Stomach (tissue), 9 donors: ENCODE results near the gene RALGAPA2. TPM values are rescaled to one million over a fixed set of nuclear protein-coding genes. Genes with fewer than 3 reads are reported as not detected.

Experiments
- DNase-seq, 2 donors: peaks; one replicate each; pipeline versions ENCODE4 v3.0.0 to v3.0.0-alpha.2; 2013 to 2019
- H3K27ac ChIP-seq, 5 donors: fragments of 200-600 bp in 4 of 5; sonication (generic) in 4 of 5; one replicate each; pipeline ENCODE4 v1.5.1; 2013 to 2019; ENCODE audit warnings: mild to moderate bottlenecking in 1 of 5, moderate library complexity in 1 of 5
- H3K27me3 ChIP-seq, 3 donors: fragments of 200-600 bp; sonication (generic); one replicate each; pipeline ENCODE4 v1.5.1; 2017 to 2019; ENCODE audit warnings: mixed run types in 1 of 3
- H3K36me3 ChIP-seq, 4 donors: fragments of 200-600 bp; sonication (generic); 1 replicate in 3 of 4; 2 replicates in 1 of 4; pipeline ENCODE4 v1.5.1; 2016 to 2019
- H3K4me1 ChIP-seq, 4 donors: fragments of 200-600 bp; sonication (generic); one replicate each; pipeline ENCODE4 v1.5.1; 2016 to 2019
- H3K4me3 ChIP-seq, 4 donors: fragments of 200-600 bp; sonication (generic) in 3 of 4; one replicate each; pipeline ENCODE4 v1.5.1; 2016 to 2019; ENCODE audit warnings: mild to moderate bottlenecking in 1 of 4
- H3K9me3 ChIP-seq, 4 donors: fragments of 200-600 bp; sonication (generic); one replicate each; pipeline ENCODE4 v1.5.1; 2016 to 2019
- CTCF ChIP-seq, 7 experiments: fragments of 450-650 bp in 4 of 7; fragments of 200-600 bp in 3 of 7; sonication (generic) in 3 of 7; IDR thresholded peaks; one replicate each; pipeline ENCODE4 v1.5.1; 2016 to 2019; ENCODE audit warnings: antibody characterized with exemption in 7 of 7, control low read depth in 2 of 7, mild to moderate bottlenecking in 1 of 7
- EP300 ChIP-seq: sonication (generic); formaldehyde crosslinking; IDR thresholded peaks from one replicate; pipeline ENCODE4 v1.6.1; 2017; ENCODE audit warnings: antibody characterized with exemption
- POLR2A ChIP-seq, 4 donors: fragments of 450-650 bp; IDR thresholded peaks; one replicate each; pipeline ENCODE4 v1.6.1; 2016; ENCODE audit warnings: antibody characterized with exemption in 4 of 4, control low read depth in 2 of 4, mild to moderate bottlenecking in 1 of 4, moderate library complexity in 1 of 4
- POLR2AphosphoS5 ChIP-seq, 3 donors: sonication (generic); formaldehyde crosslinking; IDR thresholded peaks; one replicate each; pipeline ENCODE4 v1.6.1; 2016; ENCODE audit warnings: antibody characterized with exemption in 3 of 3
- WGBS, 5 donors: extraction: QIAGEN DNeasy Blood & Tissue Kit in 3 of 5; methylation state at CpG; one replicate each; pipeline versions ENCODE4 v1.1.5 to v1.1.7; 2013 to 2018; 5-methylcytosine and 5-hydroxymethylcytosine counted together
- intact Hi-C: fragments of 100-400 bp; cut with DNase I; formaldehyde crosslinking; loops from one replicate; pipeline ENCODE4 v1.15.1; 2023; ENCODE audit warnings: low total_unique reads
- polyA plus RNA-seq, 3 donors: library from polyadenylated mRNA; stranded (reverse); fragments of 200-250 nt; gene quantifications; one replicate each; pipeline ENCODE4 v1.2.3, GENCODE V29; 2013
- total RNA-seq, 5 donors: library from RNA; depleted of rRNA; stranded (reverse); fragments of >200 nt; gene quantifications; one replicate each; pipeline versions ENCODE4 v1.1.0 to v1.2.3, GENCODE V29; 2014 to 2016
- donor health status: healthy with polysubstance abuse.
- donor health status: Bipolar disorder and iron deficiency.
- donor health status: healthy.

The RALGAPA2 gene
- total and polyA plus RNA-seq, 8 donors: 4.3 to 159 (median 48.7) TPM

GRCh38 chr20:20519269-20519668, 193.2 kb downstream of the RALGAPA2 start:
- intact Hi-C loops: no loop called here
- peaks cover 21 to 76% (median 61%) of the 10 kb centered on the region in 4 donors for H3K36me3 ChIP-seq
- no peaks in the 10 kb centered on the region for H3K27me3 ChIP-seq
- DNase-seq: peak in 1 of 2 donors; percentile 19
- H3K27ac ChIP-seq: no peak overlapping the region
- peaks cover 0 to 9% (median 7%) of the 10 kb centered on the region in 4 donors for H3K9me3 ChIP-seq
- TF ChIP-seq POLR2A (IDR thresholded peaks at IDR 0.05) (no peak), CTCF (IDR thresholded peaks at IDR 0.05) (no peak), EP300 (no peak), POLR2AphosphoS5 (IDR thresholded peaks at IDR 0.05) (no peak)
- H3K4me3 ChIP-seq: no peak overlapping the region
- H3K4me1 ChIP-seq: peaks cover 0 to 8% (median 2%) of the 10 kb centered on the region in 4 donors

DNA sequence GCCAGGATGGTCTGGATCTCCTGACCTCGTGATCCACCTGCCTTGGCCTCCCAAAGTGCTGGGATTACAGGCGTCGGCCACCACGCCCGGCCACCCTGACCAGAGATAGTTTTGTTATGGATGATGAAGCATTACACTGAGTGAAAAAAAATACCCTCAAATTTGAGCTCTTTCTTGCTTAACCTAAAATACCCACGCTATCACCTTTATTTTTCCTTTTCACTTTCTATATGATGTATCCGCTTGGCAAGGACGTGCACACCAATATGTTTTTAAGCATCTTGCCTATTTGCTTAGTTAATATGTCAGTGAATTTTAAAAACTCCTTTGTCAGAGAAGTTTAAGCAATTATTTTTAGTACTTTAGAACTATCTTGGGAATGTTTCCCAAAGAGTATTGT, 194.2 kb downstream of the RALGAPA2 start:
- Histone ChIP-seq H3K9me3 (peaks cover 0 to 15% (median 12%) of the 10 kb centered on the region in 4 donors), H3K36me3 (peaks cover 30 to 78% (median 64%) of the 10 kb centered on the region in 4 donors), H3K4me1 (peaks cover 0 to 8% (median 2%) of the 10 kb centered on the region in 4 donors), H3K4me3 (no peak overlapping the region), H3K27me3 (no peaks in the 10 kb centered on the region), H3K27ac (no peak overlapping the region)
- no peak for DNase-seq
- intact Hi-C loops: no loop called here
- TF ChIP-seq POLR2A (IDR thresholded peaks at IDR 0.05): no peak
- no peak for TF ChIP-seq CTCF (IDR thresholded peaks at IDR 0.05)
- TF ChIP-seq POLR2AphosphoS5 (IDR thresholded peaks at IDR 0.05): no peak
- no peak for TF ChIP-seq EP300
- 80 to 89% (median 86%) methylated on average over 8 of the region's 8 CpGs for WGBS, 5 donors

DNA sequence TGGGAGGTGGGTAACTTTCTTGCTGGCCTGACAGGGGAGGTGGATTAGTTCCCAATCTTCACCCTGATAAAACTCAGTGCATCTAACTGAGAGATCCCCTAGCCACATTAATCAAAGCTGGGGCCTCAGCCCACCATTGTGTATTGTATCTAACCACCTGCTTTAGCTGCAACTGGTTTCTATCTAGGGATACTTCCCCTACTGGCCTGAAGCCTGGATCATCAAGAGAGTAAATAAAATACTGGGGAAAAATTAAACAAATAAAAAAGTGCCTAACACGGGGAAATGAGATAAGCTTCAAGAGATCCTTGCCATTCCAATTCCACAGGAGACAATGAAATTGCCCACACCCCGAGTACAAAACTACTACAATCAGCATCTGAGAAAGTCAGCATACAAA, 195.1 kb downstream of the RALGAPA2 start:
- Histone ChIP-seq H3K4me3 (no peak overlapping the region), H3K27ac (no peak overlapping the region), H3K4me1 (peaks cover 0 to 8% (median 2%) of the 10 kb centered on the region in 4 donors), H3K36me3 (peaks cover 40 to 79% (median 74%) of the 10 kb centered on the region in 4 donors), H3K9me3 (peaks cover 0 to 15% (median 12%) of the 10 kb centered on the region in 4 donors), H3K27me3 (no peaks in the 10 kb centered on the region)
- TF ChIP-seq POLR2AphosphoS5 (IDR thresholded peaks at IDR 0.05): no peak
- no peak for TF ChIP-seq POLR2A (IDR thresholded peaks at IDR 0.05)
- no peak for TF ChIP-seq CTCF (IDR thresholded peaks at IDR 0.05)
- TF ChIP-seq EP300: no peak
- DNase-seq: no peak
- WGBS, 5 donors: 24 to 54% (median 39%) methylated on average over 2 of the region's 2 CpGs
- intact Hi-C loops: no loop called here

DNA sequence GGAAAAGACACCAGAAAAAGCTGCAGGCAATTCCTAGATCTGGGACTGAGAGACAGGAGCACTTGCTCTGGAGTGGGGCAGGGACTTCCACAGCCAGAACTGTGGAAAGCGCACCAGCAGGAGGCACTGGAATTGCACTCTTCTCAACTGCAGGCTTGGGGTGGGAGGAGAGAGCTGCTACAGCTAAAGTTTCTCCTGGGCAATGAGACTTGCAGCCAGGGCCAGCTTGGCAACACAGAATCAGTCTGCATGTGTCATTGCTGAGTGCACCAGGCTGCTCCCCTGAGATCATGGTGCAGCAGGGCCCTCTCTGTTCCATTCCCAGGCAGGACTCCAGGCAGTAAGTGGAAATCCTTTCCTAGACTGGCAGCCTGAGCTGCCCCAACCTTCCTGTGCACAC, 198.7 kb downstream of the RALGAPA2 start:
- intact Hi-C loops: no loop called here
- WGBS, 5 donors: 88 to 100% (median 100%) methylated on average over 1 of the region's 1 CpG
- Histone ChIP-seq H3K4me3 (no peak overlapping the region), H3K4me1 (peaks cover 0 to 8% (median 2%) of the 10 kb centered on the region in 4 donors), H3K27me3 (no peaks in the 10 kb centered on the region), H3K27ac (no peak overlapping the region), H3K36me3 (peaks cover 33 to 86% (median 83%) of the 10 kb centered on the region in 4 donors), H3K9me3 (peaks cover 0 to 15% (median 12%) of the 10 kb centered on the region in 4 donors)
- no peak for TF ChIP-seq POLR2A (IDR thresholded peaks at IDR 0.05)
- no peak for TF ChIP-seq EP300
- no peak for TF ChIP-seq CTCF (IDR thresholded peaks at IDR 0.05)
- no peak for TF ChIP-seq POLR2AphosphoS5 (IDR thresholded peaks at IDR 0.05)
- DNase-seq: no peak
